H9 (cell line): ENCODE measurements around the gene UGT1A5. TPM values are rescaled to one million over a fixed set of nuclear protein-coding genes. Genes with fewer than 3 reads are reported as not detected.

Source experiments
- DNase-seq: peaks from one replicate; pipeline ENCODE4 v3.0.0-alpha.2; 2017
- H2AFZ ChIP-seq: one replicate; pipeline ENCODE4 v1.6.1; 2013; ENCODE audit warnings: mild to moderate bottlenecking, low read length, control low read depth, moderate library complexity
- H2AK5ac ChIP-seq: 2 replicates; pipeline ENCODE4 v1.6.1; 2013; ENCODE audit warnings: low read length, control low read depth, mixed read lengths; ENCODE audit not compliant: insufficient read length
- H2BK120ac ChIP-seq: one replicate; pipeline ENCODE4 v1.6.1; 2013; ENCODE audit warnings: low read depth, mild to moderate bottlenecking, low read length, control low read depth, inconsistent platforms; ENCODE audit not compliant: poor library complexity, severe bottlenecking
- H2BK12ac ChIP-seq: 2 replicates; pipeline ENCODE4 v1.6.1; 2013; ENCODE audit warnings: low read length, control low read depth, mixed read lengths, low read depth; ENCODE audit not compliant: insufficient read length
- H2BK15ac ChIP-seq: 2 replicates; pipeline ENCODE4 v1.6.1; 2013; ENCODE audit warnings: low read depth, low read length, control low read depth
- H2BK20ac ChIP-seq: one replicate; pipeline ENCODE4 v1.6.1; 2013; ENCODE audit warnings: low read depth, mild to moderate bottlenecking, low read length, control low read depth, inconsistent platforms; ENCODE audit not compliant: poor library complexity, severe bottlenecking
- H2BK5ac ChIP-seq: 2 replicates; pipeline ENCODE4 v1.6.1; 2013; ENCODE audit warnings: low read length, control low read depth, mixed read lengths; ENCODE audit not compliant: insufficient read length
- H3K14ac ChIP-seq: 2 replicates; pipeline ENCODE4 v1.6.1; 2013; ENCODE audit warnings: low read length, control low read depth; ENCODE audit not compliant: insufficient read depth
- H3K18ac ChIP-seq: 2 replicates; pipeline ENCODE4 v1.6.1; 2013; ENCODE audit warnings: low read depth, mild to moderate bottlenecking, mixed read lengths, low read length, control low read depth; ENCODE audit not compliant: insufficient read length
- H3K23ac ChIP-seq: 2 replicates; pipeline ENCODE4 v1.6.1; 2013; ENCODE audit warnings: low read length, control low read depth, mixed read lengths, low read depth; ENCODE audit not compliant: insufficient read length
- H3K23me2 ChIP-seq: 2 replicates; pipeline ENCODE4 v1.6.1; 2013; ENCODE audit warnings: low read depth, mild to moderate bottlenecking, mixed read lengths, low read length, control low read depth; ENCODE audit not compliant: insufficient read length, poor library complexity, severe bottlenecking
- H3K27ac ChIP-seq: 2 replicates; pipeline ENCODE4 v1.5.1; 2013; ENCODE audit warnings: low read length, control low read depth, mixed read lengths, low read depth; ENCODE audit not compliant: insufficient read length
- H3K27me3 ChIP-seq: 2 replicates; pipeline ENCODE4 v1.6.1; 2013; ENCODE audit warnings: low read length, control low read depth, inconsistent platforms; ENCODE audit not compliant: insufficient read depth
- H3K4ac ChIP-seq: 2 replicates; pipeline ENCODE4 v1.6.1; 2013; ENCODE audit warnings: low read depth, mild to moderate bottlenecking, control low read depth, inconsistent platforms, low read length, moderate library complexity
- H3K4me1 ChIP-seq: 2 replicates; pipeline ENCODE4 v1.6.1; 2013; ENCODE audit warnings: low read length, control low read depth, inconsistent platforms; ENCODE audit not compliant: insufficient read depth
- H3K4me2 ChIP-seq: 2 replicates; pipeline ENCODE4 v1.6.1; 2013; ENCODE audit warnings: low read length, control low read depth, mixed read lengths; ENCODE audit not compliant: insufficient read length, insufficient read depth
- H3K56ac ChIP-seq: 2 replicates; pipeline ENCODE4 v1.6.1; 2013; ENCODE audit warnings: low read depth, mild to moderate bottlenecking, mixed read lengths, low read length, control low read depth; ENCODE audit not compliant: insufficient read length
- H3K79me1 ChIP-seq: 2 replicates; pipeline ENCODE4 v1.6.1; 2013; ENCODE audit warnings: low read depth, mild to moderate bottlenecking, moderate library complexity, low read length, control low read depth, inconsistent platforms; ENCODE audit not compliant: insufficient read depth, poor library complexity, severe bottlenecking
- H3K79me2 ChIP-seq: 2 replicates; pipeline ENCODE4 v1.6.1; 2013; ENCODE audit warnings: low read length, control low read depth, inconsistent platforms; ENCODE audit not compliant: insufficient read depth
- H3K9ac ChIP-seq: 2 replicates; pipeline ENCODE4 v1.6.1; 2013; ENCODE audit warnings: low read length, control low read depth, mixed read lengths; ENCODE audit not compliant: insufficient read length; ENCODE audit errors: extremely low read depth
- H3K9me3 ChIP-seq: one replicate; pipeline ENCODE4 v1.6.1; 2013; ENCODE audit warnings: low read depth, low read length, inconsistent platforms; ENCODE audit not compliant: control insufficient read depth
- H3T11ph ChIP-seq: one replicate; pipeline ENCODE4 v1.6.1; 2013; ENCODE audit warnings: mild to moderate bottlenecking, low read length, control low read depth, inconsistent platforms
- H4K20me1 ChIP-seq: one replicate; pipeline ENCODE4 v1.6.1; 2013; ENCODE audit not compliant: control insufficient read depth, insufficient read length, insufficient read depth
- H4K5ac ChIP-seq: 2 replicates; pipeline ENCODE4 v1.6.1; 2013; ENCODE audit warnings: low read depth, mild to moderate bottlenecking, mixed read lengths, low read length, control low read depth; ENCODE audit not compliant: insufficient read length
- H4K8ac ChIP-seq: replicated peaks from 2 replicates; pipeline ENCODE4 v1.6.1; 2013; ENCODE audit warnings: low read length, control low read depth, mixed read lengths, low read depth; ENCODE audit not compliant: insufficient read length
- H4K91ac ChIP-seq: 2 replicates; pipeline ENCODE4 v1.6.1; 2013; ENCODE audit warnings: low read depth, mild to moderate bottlenecking, moderate library complexity, mixed read lengths, low read length, control low read depth; ENCODE audit not compliant: insufficient read length
- H3K27ac Mint-ChIP-seq, 3 experiments: 2 replicates in 2 of 3; 3 replicates in 1 of 3; pipeline ENCODE4 v1.8.0; 2020 to 2021; ENCODE audit warnings: mixed read lengths in 3 of 3, mild to moderate bottlenecking in 1 of 3, moderate library complexity in 1 of 3
- H3K27me3 Mint-ChIP-seq: 2 replicates; pipeline ENCODE4 v1.8.0; 2021; ENCODE audit warnings: low read depth, mild to moderate bottlenecking, moderate library complexity, mixed read lengths
- H3K36me3 Mint-ChIP-seq, 3 experiments: 2 replicates in 2 of 3; 3 replicates in 1 of 3; pipeline ENCODE4 v1.8.0; 2020 to 2021; ENCODE audit warnings: low read depth in 3 of 3, mixed read lengths in 3 of 3; ENCODE audit not compliant: insufficient read depth in 1 of 3
- H3K4me1 Mint-ChIP-seq, 2 experiments: 2 replicates each; pipeline ENCODE4 v1.8.0; 2020; ENCODE audit warnings: mixed read lengths in 2 of 2
- H3K4me3 Mint-ChIP-seq, 2 experiments: 2 replicates in 1 of 2; 3 replicates in 1 of 2; pipeline ENCODE4 v1.8.0; 2020 to 2021; ENCODE audit warnings: mild to moderate bottlenecking in 2 of 2, mixed read lengths in 2 of 2, moderate library complexity in 1 of 2
- H3K9me3 Mint-ChIP-seq, 2 experiments: 2 replicates in 1 of 2; 3 replicates in 1 of 2; pipeline ENCODE4 v1.8.0; 2020; ENCODE audit warnings: mild to moderate bottlenecking in 2 of 2, mixed read lengths in 2 of 2, moderate library complexity in 1 of 2
- CTCF ChIP-seq: fragments of 200-600 bp; sonication (generic); conservative IDR thresholded peaks from 3 replicates; pipeline ENCODE4 v1.8.0; 2021; ENCODE audit warnings: antibody characterized with exemption, mild to moderate bottlenecking
- WGBS: extraction: QIAGEN DNeasy Blood & Tissue Kit; methylation state at CpG from one replicate; pipeline ENCODE4 v1.1.7; 2013; ENCODE audit warnings: missing lambda C conversion rate, low lambda C conversion rate, mixed read lengths; ENCODE audit not compliant: insufficient read length; ENCODE audit errors: extremely low coverage; 5-methylcytosine and 5-hydroxymethylcytosine counted together
- total RNA-seq: library from RNA; stranded (reverse); gene quantifications from 2 replicates; pipeline ENCODE4 v1.2.1, GENCODE V29; 2021

Gene UGT1A5
- total RNA-seq, 1 experiment from 2014 or later = not detected

GRCh38 chr2:233708942-233709341 is 3.8 kb upstream of the UGT1A5 start:
- Mint-ChIP-seq H3K4me3 (no peak overlapping the region), H3K4me1 (peaks cover 7% of the 10 kb centered on the region in 2 experiments), H3K9me3 (peaks cover 3 to 4% of the 10 kb centered on the region in 2 experiments; a peak in 3 of 5 replicates), H3K36me3 (peaks cover 0 to 4% (median 0%) of the 10 kb centered on the region in 3 experiments; a peak in 1 of 7 replicates), H3K27me3 (peaks cover 8% of the 10 kb centered on the region), H3K27ac (no peak overlapping the region)
- H3K14ac ChIP-seq = no peak overlapping the region
- H3K27me3 ChIP-seq = no peaks in the 10 kb centered on the region
- no peak overlapping the region for H3K56ac ChIP-seq
- no peak overlapping the region for H2BK20ac ChIP-seq
- H3K79me2 ChIP-seq = no peaks in the 10 kb centered on the region
- no peak overlapping the region for H4K8ac ChIP-seq
- H3K23ac ChIP-seq = no peak overlapping the region
- no peak overlapping the region for H2BK15ac ChIP-seq
- H3K79me1 ChIP-seq = no peaks in the 10 kb centered on the region
- no peak overlapping the region for H3T11ph ChIP-seq
- H4K20me1 ChIP-seq = no peaks in the 10 kb centered on the region
- no peak overlapping the region for H4K91ac ChIP-seq
- no peak overlapping the region for H3K4me2 ChIP-seq
- H3K9ac ChIP-seq = no peak overlapping the region
- no peak overlapping the region for H3K18ac ChIP-seq
- no peak overlapping the region for H2AFZ ChIP-seq
- no peak for TF ChIP-seq CTCF
- H2BK5ac ChIP-seq = no peak overlapping the region
- H3K4ac ChIP-seq = no peak overlapping the region
- no peak overlapping the region for H2AK5ac ChIP-seq
- no peak for DNase-seq
- no peak overlapping the region for H2BK12ac ChIP-seq
- no peak overlapping the region for H4K5ac ChIP-seq
- no peaks in the 10 kb centered on the region for H3K4me1 ChIP-seq
- H2BK120ac ChIP-seq = no peak overlapping the region
- WGBS = no CpG with 5 or more reads among the region's 5 CpGs
- H3K9me3 ChIP-seq = no peaks in the 10 kb centered on the region
- H3K23me2 ChIP-seq = peaks cover 5% of the 10 kb centered on the region
- H3K27ac ChIP-seq = no peak overlapping the region
